Colon (tissue), 2 donors: ENCODE results near the gene NUDT7.

Experiments
- FAIRE-seq: peaks from 2 replicates; lab custom pipeline; 2012; peaks lifted over from hg19 to GRCh38; lab: Jason Lieb, UNC
- donor health status: control.
- donor health status: control.

NUDT7 gene

DNA sequence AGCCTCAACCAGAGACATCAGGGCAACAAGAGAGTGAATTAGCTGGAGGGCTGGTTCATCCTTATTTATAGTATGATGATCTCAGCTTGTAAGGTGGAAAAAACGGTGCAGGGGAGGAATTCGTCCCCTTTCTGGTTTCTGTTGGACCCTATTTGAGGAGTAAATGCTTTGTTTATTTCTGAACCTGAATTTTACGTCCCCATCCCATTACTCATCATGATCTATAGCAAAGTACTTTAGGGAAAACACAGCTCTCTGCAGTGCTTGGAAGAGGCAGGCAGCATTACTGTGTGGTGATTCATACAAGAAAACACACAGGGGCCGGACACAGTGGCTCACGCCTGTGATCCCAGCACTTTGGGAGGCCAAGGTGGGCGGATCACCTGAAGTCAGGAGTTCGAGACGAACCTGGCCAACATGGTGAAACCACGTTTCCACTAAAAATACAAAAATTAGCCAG lies 58.1 kb downstream of the NUDT7 start:
- no peak for FAIRE-seq

DNA sequence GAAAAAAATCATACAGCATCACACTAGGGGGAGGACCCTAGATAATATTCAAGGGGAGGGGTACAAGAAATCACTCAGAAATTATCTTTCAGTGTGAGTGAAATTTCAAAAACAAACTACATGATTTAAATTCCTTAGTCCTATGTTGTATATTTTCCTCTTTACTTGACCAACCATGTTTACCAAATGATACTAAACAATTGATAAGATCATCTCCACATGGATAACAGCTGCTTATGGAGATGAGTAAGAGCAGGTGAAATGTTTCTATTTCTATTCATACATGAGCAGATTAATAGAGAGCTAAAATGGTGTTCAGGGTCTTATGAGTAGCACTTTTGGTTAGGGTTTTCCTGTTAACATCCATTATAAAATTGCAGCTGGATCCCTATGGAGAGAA lies 58.8 kb downstream of the NUDT7 start:
- no peak for FAIRE-seq

DNA sequence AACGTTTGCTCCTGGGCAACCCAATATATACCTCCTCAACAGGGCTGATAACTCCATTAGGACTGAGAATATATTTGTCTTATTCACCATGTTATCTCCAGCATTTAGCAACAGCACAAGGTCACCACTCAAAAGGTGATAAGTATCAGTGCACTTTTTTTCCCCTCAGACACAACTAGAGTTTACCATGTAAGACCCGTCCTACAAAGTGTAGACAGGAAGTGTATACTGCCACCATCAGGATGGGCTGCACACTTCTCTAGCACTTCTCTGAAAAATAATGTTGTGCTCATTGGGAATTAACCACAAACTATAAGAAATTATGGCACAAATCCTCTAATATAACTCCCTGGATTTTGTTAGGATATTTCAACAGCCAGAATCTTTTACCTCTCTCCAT lies 60.4 kb downstream of the NUDT7 start:
- no peak for FAIRE-seq

DNA sequence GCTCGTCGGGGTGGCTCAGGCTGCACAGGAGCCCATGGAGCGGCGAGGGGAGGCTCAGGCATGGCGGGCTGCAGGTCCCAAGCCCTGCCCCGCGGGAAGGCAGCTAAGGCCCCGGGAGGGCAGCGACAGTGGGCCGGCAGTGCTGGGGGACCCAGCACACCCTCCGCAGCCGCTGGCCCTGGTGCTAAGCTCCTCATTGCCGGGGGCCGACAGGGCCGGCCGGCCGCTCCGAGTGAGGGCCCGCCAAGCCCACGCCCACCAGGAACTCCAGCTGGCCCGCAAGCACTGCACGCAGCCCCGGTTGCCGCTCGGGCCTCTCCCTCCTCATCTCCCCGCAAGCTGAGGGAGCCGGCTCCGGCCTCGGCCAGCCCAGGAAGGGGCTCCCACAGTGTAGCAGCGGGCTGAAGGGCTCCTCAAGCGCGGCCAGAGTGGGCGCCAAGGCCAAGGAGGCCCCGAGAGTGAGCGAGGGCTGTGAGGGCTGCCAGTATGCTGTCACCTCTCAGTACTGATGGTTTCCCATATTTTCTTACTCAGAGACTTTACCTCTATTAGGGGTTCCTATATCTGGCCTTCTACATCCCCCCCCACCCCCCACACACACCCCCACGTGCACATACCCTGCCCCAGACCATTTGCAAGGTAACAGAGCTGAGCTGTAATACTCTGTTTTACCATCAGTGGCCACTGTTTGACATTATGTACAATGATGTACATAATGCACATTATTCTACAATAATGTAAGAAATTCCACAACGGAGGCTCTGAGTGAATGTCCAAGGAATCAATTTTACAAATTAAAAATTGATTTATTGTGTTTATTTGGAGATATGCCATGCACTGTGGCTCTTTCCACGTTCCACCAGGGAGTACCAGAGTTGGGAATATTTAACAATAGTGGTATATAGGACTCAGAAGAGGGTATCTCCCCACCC lies 62.4 kb downstream of the NUDT7 start:
- FAIRE-seq = no peak

DNA sequence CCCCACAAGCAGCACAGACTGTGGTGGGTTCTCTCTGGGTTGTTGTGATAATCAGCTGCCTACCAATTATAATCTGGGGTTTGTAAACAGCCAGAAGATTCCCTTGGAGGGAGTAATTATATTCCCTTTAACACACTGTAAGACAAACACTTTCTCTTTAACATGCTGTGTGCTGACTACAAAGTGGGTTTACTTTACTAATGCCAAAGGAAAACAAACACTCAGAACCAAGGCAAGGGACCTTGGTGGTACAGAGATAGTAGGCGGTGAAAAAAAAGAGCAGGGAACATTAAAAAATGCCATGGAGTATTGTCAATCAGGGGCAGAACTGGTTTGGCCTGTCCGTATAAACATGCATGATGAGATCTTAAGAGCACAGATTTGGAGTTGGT lies 63.1 kb downstream of the NUDT7 start:
- no peak for FAIRE-seq

DNA sequence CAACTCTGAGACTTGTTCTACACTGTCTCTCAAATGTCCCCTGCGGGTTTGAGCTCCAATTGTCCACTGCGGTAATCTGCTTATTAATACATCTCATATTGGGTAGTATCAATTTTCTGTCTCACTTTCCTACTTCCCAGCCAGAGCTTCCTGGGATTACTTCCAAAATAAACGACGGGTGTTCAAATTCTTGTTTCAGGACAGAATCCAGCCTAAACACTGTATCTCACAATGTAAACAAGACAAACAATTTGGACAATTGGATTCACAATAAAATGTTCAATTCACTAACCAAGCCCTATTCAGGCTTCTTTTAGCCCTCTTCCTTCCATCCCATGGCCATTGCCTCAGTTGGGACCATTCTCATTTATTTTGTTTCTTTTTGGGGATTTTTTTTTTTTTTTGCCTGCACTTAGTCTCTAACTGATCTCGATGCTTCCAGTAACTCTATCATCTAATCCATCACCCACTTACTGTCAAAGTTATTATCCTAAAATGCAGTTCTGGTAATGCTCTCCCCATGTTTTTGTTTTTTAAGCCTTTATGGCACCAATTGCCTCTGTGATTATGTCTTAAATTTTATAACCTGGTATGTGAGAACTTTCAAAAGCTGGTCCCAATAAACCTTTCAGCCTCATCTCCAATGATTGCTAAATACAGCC lies 64.0 kb downstream of the NUDT7 start:
- FAIRE-seq = no peak

DNA sequence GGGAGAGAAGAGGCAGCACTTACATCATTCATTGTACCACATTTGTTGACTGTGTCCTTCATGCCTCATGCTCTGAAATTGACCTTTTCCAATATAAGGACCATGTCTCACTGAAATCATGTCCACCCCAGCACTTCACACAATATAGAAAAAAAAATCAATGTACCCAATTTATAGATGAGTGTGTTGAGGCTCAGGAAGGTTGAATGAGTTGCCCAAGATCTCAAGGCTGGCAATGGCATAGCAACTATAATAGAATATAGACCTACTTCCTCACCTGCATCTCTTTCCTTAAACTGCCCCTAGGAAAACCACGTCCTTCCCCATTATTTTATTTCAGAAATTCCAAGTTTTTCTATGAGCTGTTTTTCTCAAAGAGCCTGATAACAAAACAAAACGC lies 65.1 kb downstream of the NUDT7 start:
- FAIRE-seq = no peak

DNA sequence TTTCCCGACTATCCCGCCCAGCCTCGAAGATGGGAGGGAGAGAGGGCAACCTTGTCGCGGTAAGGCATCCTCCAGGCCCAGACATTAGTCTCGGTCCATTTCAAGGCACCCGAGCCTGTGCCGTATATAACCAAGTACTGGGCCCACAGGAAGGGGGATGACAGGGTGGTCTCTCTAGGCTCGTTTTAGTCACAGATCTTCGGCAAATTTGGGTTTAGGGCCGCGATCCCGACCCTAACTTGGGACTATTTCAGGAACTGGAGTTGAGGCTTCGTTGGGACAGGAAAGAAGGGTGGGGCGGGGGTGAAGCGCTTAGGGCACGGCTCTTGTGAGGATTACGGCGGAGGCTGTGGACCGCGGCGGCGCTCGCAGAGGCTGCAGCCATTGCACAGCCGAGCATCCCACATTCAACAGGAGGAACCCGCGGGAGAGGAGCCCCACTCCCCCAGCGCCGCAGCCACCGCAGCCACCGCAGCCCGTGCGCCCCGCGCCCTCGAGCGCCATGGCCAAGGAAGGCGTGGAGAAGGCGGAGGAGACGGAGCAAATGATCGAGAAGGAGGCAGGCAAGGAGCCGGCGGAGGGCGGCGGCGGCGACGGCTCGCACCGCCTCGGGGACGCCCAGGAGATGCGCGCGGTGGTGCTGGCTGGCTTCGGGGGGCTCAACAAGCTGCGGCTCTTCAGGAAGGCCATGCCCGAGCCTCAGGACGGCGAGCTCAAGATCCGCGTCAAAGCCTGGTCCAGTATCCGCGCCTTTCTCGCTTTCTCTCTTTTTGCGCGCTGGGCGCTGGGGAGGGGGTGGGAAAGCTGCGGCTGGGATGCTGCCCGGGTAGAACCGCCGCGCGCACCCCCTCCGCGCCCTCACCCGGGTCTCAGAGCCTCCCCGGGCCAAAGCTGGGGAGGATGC lies 66.1 kb downstream of the NUDT7 start, which contains the start of gene VAT1L:
TSS of gene VAT1L (plus strand) at position 384 of the 904 bp plus-strand sequence. CDS start at position 503, 119 bp downstream.
- no peak for FAIRE-seq

DNA sequence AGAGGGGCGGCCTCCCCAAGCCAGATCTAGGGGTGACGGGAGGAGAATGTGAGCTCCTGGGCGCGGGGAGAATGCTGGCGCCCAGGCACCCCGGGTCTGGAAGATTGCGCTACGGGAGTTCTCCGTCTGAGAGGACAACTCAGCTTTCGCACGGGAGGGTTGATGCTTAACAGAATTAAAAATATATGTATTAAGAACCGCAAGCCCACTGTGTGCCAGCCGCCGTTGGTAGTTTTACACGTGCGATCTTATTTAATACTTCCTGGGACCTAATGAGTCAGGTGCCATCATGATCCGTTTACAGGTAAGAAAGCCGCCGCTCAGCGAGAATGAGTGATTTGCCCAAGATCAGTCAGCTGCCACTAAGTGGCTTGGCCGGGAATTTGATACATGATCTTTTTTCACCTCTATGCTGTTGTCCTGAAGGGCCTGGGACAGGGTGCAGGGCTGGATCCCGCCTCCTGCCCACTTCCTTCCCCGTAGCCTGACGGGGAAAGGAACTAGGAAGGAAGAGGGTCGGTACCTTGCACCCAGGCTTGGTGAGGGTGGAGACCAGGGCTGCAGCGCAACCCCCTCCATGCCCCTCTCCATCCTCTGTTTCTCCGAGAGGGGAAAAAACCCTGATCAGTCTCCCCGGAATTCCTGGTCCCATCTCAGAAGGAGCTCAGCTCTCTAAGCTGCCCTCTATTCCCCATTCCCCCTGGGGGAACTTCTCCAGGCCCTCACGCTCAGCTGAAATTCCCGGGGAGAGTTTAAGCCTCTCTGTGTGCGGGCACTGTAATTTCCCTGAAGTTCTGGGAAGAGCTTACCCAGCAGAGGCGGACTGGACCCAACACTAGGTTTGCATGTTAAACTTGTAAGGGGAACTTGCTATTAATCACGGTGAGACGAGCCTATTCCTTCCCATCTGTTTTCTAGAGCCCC lies 67.0 kb downstream of the NUDT7 start:
- no peak for FAIRE-seq

DNA sequence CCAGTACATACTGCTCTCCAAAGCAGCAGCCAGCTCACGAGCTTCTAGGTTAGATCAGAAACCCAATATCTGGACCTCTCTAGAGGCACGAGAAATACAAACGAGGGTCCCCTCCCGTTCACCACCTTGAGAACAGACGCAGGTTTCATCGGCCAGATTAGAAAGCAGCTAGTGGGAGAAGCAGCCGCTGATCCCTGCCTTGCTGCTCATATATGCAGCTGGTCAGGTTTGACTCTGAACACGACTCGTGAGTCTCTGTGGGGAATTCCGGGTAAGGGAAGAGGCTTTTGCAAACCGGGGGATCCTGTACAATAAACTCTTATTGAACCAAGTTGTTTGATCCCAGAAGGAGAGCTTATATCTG lies 67.7 kb downstream of the NUDT7 start:
- no peak for FAIRE-seq

DNA sequence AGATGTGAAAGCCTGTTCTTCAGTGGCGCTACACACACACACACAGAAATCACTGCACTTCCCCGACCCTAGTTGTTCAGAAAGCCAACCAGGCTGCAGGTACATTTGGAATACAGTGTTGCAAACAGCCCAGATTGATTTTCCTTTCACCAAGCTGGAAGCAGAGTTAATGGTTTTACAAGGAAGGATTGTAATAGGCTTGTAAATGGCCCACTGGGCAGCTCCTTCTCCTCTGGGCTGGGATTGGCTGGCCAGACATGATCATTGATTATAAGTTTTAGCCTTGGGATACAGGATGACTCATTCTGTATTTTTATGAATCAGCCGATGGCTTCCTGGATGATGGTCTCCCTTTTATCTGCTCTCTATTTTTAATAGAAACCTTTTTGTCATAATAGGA lies 68.6 kb downstream of the NUDT7 start:
- FAIRE-seq = no peak
